HepG2 (cell line): ENCODE measurements around the gene SWI5. TPM values are rescaled to one million over a fixed set of nuclear protein-coding genes. Genes with fewer than 3 reads are reported as not detected.

Experiments used
- ADNP ChIP-seq: sonication (generic); formaldehyde crosslinking; IDR thresholded peaks from 2 replicates; pipeline ENCODE4 v1.4.0; 2020; ENCODE audit warnings: missing genetic modification reagents
- CBFB ChIP-seq: sonication (generic); formaldehyde crosslinking; IDR thresholded peaks from 2 replicates; pipeline ENCODE4 v1.4.0; 2020; ENCODE audit warnings: missing genetic modification reagents
- HNF4A ChIP-seq: sonication (generic); formaldehyde crosslinking; IDR thresholded peaks from 2 replicates; pipeline ENCODE4 v1.4.0; 2020; ENCODE audit warnings: missing genetic modification reagents
- PPARG ChIP-seq: conservative IDR thresholded peaks from 2 replicates; pipeline ENCODE4 v1.6.1; 2016; ENCODE audit warnings: missing biosample characterization, missing genetic modification reagents
- SAP130 ChIP-seq: IDR thresholded peaks from 2 replicates; pipeline ENCODE4 v1.6.1; 2016; ENCODE audit warnings: low read depth
- SPEN ChIP-seq: sonication (generic); formaldehyde crosslinking; IDR thresholded peaks from 2 replicates; pipeline ENCODE4 v1.5.1; 2020; ENCODE audit warnings: low read depth, mild to moderate bottlenecking, missing genetic modification reagents
- TBX3 ChIP-seq: fragments of 450-650 bp; IDR thresholded peaks from 2 replicates; pipeline ENCODE4 v1.6.1; 2017; ENCODE audit warnings: antibody characterized with exemption, mild to moderate bottlenecking, inconsistent platforms, borderline replicate concordance
- TRIM24 ChIP-seq: sonication (generic); formaldehyde crosslinking; IDR thresholded peaks from 2 replicates; pipeline ENCODE4 v1.8.0; 2022; ENCODE audit warnings: mild to moderate bottlenecking, missing genetic modification reagents
- ZBTB3 ChIP-seq: sonication (generic); formaldehyde crosslinking; IDR thresholded peaks from 2 replicates; pipeline ENCODE4 v1.4.0; 2020; ENCODE audit warnings: low read depth, mild to moderate bottlenecking, moderate library complexity, missing genetic modification reagents, borderline replicate concordance
- ZMYM4 ChIP-seq: sonication (generic); formaldehyde crosslinking; IDR thresholded peaks from 2 replicates; pipeline ENCODE4 v1.8.1; 2023; ENCODE audit warnings: mild to moderate bottlenecking, missing genetic modification reagents
- ZNF337 ChIP-seq: sonication (generic); formaldehyde crosslinking; IDR thresholded peaks from 2 replicates; pipeline ENCODE4 v1.5.1; 2020; ENCODE audit warnings: missing genetic modification reagents, low read depth, mild to moderate bottlenecking, borderline replicate concordance
- ZNF430 ChIP-seq: sonication (generic); formaldehyde crosslinking; IDR thresholded peaks from 2 replicates; pipeline ENCODE4 v1.9.0; 2021; ENCODE audit warnings: mild to moderate bottlenecking, missing genetic modification reagents
- ZNF468 ChIP-seq: sonication (generic); formaldehyde crosslinking; IDR thresholded peaks from 2 replicates; pipeline ENCODE4 v1.8.0; 2022; ENCODE audit warnings: mild to moderate bottlenecking, moderate library complexity, missing genetic modification reagents
- polyA plus RNA-seq, 8 experiments: library from polyadenylated mRNA; depleted of rRNA in 3 of 8; stranded (reverse) in 7 of 8; unstranded in 1 of 8; fragments of >200 nt; fragmentation: Illumina TruSeq in 4 of 8; extraction: Trizol in 4 of 8; gene quantifications; 2 replicates each; pipeline versions ENCODE4 v1.2.1 to v1.2.3, GENCODE V29; 2011 to 2016; ENCODE audit warnings: low read depth in 4 of 8, missing spikeins in 1 of 8, mixed read lengths in 1 of 8; ENCODE audit not compliant: insufficient read depth in 1 of 8
- total RNA-seq, 5 experiments: library from RNA; depleted of rRNA; stranded (reverse); fragments of >200 nt; fragmentation: Illumina TruSeq; extraction: Trizol; gene quantifications; 2 replicates each; pipeline ENCODE4 v1.2.3, GENCODE V29; 2016; ENCODE audit warnings: low read depth in 1 of 5
- TF ChIP-seq, protein P1 (sequence below), 2 experiments: fragments of 450-650 bp in 1 of 2; sonication (generic) in 1 of 2; formaldehyde crosslinking; IDR thresholded peaks; 2 replicates each; pipeline versions ENCODE4 v1.5.0 to v1.8.0; 2020 to 2022; ENCODE audit warnings: mild to moderate bottlenecking in 1 of 2, missing genetic modification reagents in 1 of 2
- TF ChIP-seq, protein P2 (sequence below): sonication (generic); formaldehyde crosslinking; IDR thresholded peaks from 2 replicates; pipeline ENCODE4 v1.4.0; 2020; ENCODE audit warnings: missing genetic modification reagents, mild to moderate bottlenecking, borderline replicate concordance
- TF ChIP-seq, protein P3 (sequence below): sonication (generic); formaldehyde crosslinking; IDR thresholded peaks from 2 replicates; pipeline ENCODE4 v1.8.1; 2022; ENCODE audit warnings: mild to moderate bottlenecking, missing genetic modification reagents
- TF ChIP-seq, protein P4 (sequence below): sonication (generic); formaldehyde crosslinking; IDR thresholded peaks from 2 replicates; pipeline ENCODE4 v1.8.0; 2022; ENCODE audit warnings: missing genetic modification reagents, mild to moderate bottlenecking, inconsistent platforms, borderline replicate concordance
- TF ChIP-seq, protein P5 (sequence below): sonication (generic); formaldehyde crosslinking; IDR thresholded peaks from 2 replicates; pipeline ENCODE4 v1.8.0; 2022; ENCODE audit warnings: low read depth, missing genetic modification reagents
- TF ChIP-seq, protein P6 (sequence below): sonication (generic); formaldehyde crosslinking; IDR thresholded peaks from 2 replicates; pipeline ENCODE4 v1.4.0; 2020; ENCODE audit warnings: mild to moderate bottlenecking, missing genetic modification reagents

SWI5 gene
- total and polyA plus RNA-seq, 2 of the 13 experiments (the other 11 are each of a cell fraction or from before 2014, with no cell fraction given): 39.2 to 41.0 TPM

DNA sequence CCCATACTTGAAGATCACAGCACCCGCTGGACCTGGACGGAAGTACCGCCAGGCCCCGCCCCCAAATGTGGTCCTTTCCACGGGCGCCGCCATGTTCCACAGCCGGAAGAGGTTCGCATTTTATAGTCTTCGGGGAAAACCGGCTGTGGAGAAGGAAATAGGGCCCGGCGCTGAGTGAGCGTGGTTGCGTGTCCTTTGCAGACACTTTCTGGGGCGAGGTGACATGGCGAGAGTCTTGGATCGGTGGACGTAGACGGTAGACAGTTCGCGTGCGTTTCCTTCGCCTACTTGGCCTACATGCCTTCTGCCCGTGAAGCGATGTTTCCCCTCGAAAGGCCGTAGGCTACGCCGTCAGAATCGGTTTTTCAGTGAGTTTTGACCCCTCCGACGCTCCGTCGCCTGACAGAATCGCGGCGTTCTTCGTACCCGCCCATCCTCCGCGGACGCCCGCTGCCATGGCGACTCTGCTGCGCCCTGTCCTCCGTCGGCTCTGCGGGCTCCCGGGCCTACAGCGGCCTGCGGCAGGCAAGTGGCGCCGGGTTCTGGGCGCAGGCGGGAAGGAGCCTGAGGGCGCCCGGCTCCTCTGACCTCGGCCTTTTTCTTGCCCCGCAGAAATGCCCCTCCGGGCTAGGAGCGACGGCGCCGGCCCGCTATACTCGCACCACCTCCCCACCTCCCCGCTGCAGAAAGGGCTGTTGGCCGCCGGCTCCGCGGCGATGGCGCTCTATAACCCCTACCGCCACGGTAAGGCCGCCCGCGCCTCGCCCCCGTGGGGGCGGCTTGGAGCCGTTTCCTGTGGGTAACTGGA, 46.5 kb downstream of the SWI5 start, which contains the start of the genes COQ4 and TRUB2 (continued):
- TF ChIP-seq SPEN: peak; percentile 94
- no peak; the same call in 1 of the 2 replicates for TF ChIP-seq ADNP (CRISPR knock-in tag)
- no peak for TF ChIP-seq ZBTB3 (CRISPR knock-in tag)
- peak; percentile 41; the same call in 1 of the 2 replicates for TF ChIP-seq ZMYM4
- TF ChIP-seq SAP130: peak; percentile 94
- 0 out of 2 replicates have a peak, but pooled peaks have one; percentile 11 for TF ChIP-seq PPARG (CRISPR knock-in tag)
- no peak; the same call in 1 of the 2 replicates for TF ChIP-seq TBX3
- peak; percentile 92 for TF ChIP-seq CBFB (CRISPR knock-in tag)
- TF ChIP-seq, protein P1, sequence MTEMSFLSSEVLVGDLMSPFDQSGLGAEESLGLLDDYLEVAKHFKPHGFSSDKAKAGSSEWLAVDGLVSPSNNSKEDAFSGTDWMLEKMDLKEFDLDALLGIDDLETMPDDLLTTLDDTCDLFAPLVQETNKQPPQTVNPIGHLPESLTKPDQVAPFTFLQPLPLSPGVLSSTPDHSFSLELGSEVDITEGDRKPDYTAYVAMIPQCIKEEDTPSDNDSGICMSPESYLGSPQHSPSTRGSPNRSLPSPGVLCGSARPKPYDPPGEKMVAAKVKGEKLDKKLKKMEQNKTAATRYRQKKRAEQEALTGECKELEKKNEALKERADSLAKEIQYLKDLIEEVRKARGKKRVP (CRISPR knock-in tag; IDR thresholded peaks at IDR 0.05): peak in 1 of 2 experiments; percentile 63; a peak in 2 of 4 replicates
- TF ChIP-seq, protein P2, sequence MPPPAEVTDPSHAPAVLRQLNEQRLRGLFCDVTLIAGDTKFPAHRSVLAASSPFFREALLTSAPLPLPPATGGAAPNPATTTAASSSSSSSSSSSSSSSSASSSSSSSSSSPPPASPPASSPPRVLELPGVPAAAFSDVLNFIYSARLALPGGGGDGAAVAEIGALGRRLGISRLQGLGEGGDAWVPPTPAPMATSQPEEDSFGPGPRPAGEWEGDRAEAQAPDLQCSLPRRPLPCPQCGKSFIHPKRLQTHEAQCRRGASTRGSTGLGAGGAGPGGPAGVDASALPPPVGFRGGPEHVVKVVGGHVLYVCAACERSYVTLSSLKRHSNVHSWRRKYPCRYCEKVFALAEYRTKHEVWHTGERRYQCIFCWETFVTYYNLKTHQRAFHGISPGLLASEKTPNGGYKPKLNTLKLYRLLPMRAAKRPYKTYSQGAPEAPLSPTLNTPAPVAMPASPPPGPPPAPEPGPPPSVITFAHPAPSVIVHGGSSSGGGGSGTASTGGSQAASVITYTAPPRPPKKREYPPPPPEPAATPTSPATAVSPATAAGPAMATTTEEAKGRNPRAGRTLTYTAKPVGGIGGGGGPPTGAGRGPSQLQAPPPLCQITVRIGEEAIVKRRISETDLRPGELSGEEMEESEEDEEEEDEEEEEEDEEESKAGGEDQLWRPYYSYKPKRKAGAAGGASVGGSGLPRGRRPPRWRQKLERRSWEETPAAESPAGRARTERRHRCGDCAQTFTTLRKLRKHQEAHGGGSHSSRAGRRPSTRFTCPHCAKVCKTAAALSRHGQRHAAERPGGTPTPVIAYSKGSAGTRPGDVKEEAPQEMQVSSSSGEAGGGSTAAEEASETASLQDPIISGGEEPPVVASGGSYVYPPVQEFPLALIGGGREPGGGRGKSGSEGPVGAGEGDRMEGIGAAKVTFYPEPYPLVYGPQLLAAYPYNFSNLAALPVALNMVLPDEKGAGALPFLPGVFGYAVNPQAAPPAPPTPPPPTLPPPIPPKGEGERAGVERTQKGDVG (CRISPR knock-in tag): no peak; the same call in 1 of the 2 replicates
- TF ChIP-seq, protein P3, sequence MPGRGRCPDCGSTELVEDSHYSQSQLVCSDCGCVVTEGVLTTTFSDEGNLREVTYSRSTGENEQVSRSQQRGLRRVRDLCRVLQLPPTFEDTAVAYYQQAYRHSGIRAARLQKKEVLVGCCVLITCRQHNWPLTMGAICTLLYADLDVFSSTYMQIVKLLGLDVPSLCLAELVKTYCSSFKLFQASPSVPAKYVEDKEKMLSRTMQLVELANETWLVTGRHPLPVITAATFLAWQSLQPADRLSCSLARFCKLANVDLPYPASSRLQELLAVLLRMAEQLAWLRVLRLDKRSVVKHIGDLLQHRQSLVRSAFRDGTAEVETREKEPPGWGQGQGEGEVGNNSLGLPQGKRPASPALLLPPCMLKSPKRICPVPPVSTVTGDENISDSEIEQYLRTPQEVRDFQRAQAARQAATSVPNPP (CRISPR knock-in tag): no peak
- peak; percentile 56; the same call in 1 of the 2 replicates for TF ChIP-seq ZNF430 (CRISPR knock-in tag)
- TF ChIP-seq, protein P4, sequence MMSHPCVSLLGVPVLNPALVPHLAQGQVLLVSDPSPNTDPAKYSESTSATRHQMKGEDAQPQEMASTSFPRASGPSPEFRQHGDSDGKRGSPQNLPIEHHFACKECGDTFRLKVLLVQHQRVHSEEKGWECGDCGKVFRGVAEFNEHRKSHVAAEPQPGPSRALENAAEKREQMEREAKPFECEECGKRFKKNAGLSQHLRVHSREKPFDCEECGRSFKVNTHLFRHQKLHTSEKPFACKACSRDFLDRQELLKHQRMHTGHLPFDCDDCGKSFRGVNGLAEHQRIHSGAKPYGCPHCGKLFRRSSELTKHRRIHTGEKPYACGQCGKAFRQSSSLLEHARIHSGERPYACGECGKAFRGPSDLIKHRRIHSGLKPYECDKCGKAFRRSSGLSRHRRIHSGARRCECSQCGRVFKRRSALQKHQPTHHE (CRISPR knock-in tag): peak; percentile 72
- TF ChIP-seq HNF4A (CRISPR knock-in tag): peak; percentile 19; the same call in 1 of the 2 replicates
- TF ChIP-seq TRIM24 (CRISPR knock-in tag): no peak
- TF ChIP-seq, protein P5, sequence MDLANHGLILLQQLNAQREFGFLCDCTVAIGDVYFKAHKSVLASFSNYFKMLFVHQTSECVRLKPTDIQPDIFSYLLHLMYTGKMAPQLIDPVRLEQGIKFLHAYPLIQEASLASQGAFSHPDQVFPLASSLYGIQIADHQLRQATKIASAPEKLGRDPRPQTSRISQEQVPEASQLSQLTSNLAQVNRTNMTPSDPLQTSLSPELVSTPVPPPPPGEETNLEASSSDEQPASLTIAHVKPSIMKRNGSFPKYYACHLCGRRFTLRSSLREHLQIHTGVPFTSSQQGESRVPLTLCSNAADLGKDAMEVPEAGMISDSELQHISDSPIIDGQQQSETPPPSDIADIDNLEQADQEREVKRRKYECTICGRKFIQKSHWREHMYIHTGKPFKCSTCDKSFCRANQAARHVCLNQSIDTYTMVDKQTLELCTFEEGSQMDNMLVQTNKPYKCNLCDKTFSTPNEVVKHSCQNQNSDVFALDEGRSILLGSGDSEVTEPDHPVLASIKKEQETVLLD (CRISPR knock-in tag): 0 out of 2 replicates have a peak, but pooled peaks have one; percentile 27
- no peak for TF ChIP-seq ZNF337
- TF ChIP-seq, protein P6, sequence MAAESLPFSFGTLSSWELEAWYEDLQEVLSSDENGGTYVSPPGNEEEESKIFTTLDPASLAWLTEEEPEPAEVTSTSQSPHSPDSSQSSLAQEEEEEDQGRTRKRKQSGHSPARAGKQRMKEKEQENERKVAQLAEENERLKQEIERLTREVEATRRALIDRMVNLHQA (CRISPR knock-in tag): no peak
- TF ChIP-seq ZNF468 (CRISPR knock-in tag): no peak; the same call in 1 of the 2 replicates
